CD14-positive monocyte (primary cell): ENCODE data around the gene FERMT2. TPM values are rescaled to one million over a fixed set of nuclear protein-coding genes. Genes with fewer than 3 reads are reported as not detected.

Experiments used
- DNase-seq, 3 donors: peaks; one replicate each; pipeline ENCODE4 v3.0.0-alpha.2; 2011 to 2022
- H2AFZ ChIP-seq: 2 replicates; pipeline ENCODE4 v1.6.0; 2012; ENCODE audit warnings: mild to moderate bottlenecking, low read depth, low read length, inconsistent platforms; ENCODE audit not compliant: insufficient read depth, poor library complexity, severe bottlenecking
- H3K27ac ChIP-seq, 2 donors: 1 replicate in 1 of 2; 2 replicates in 1 of 2; pipeline ENCODE4 v1.5.1; 2012 to 2013; ENCODE audit warnings: low read length in 2 of 2, control low read depth in 1 of 2, inconsistent platforms in 1 of 2, low read depth in 1 of 2, mild to moderate bottlenecking in 1 of 2
- H3K27me3 ChIP-seq, 2 donors: one replicate each; pipeline versions ENCODE4 v1.6.0 to v1.6.1; 2011 to 2013; ENCODE audit warnings: low read length in 2 of 2; ENCODE audit not compliant: control insufficient read depth in 2 of 2, insufficient read depth in 2 of 2
- H3K36me3 ChIP-seq, 2 donors: replicated peaks in 1 of 2; 1 replicate in 1 of 2; 2 replicates in 1 of 2; pipeline versions ENCODE4 v1.5.1 to v1.6.1; 2012 to 2013; ENCODE audit warnings: low read length in 2 of 2, control low read depth in 1 of 2, inconsistent platforms in 1 of 2, mild to moderate bottlenecking in 1 of 2; ENCODE audit not compliant: insufficient read depth in 2 of 2, control insufficient read depth in 1 of 2
- H3K4me1 ChIP-seq, 2 donors: 1 replicate in 1 of 2; 2 replicates in 1 of 2; pipeline versions ENCODE4 v1.5.1 to v1.6.1; 2012 to 2013; ENCODE audit warnings: low read length in 2 of 2, control low read depth in 1 of 2, inconsistent platforms in 1 of 2, mild to moderate bottlenecking in 1 of 2, moderate library complexity in 1 of 2; ENCODE audit not compliant: insufficient read depth in 2 of 2, control insufficient read depth in 1 of 2
- H3K4me2 ChIP-seq: replicated peaks from 2 replicates; pipeline ENCODE3; 2012; ENCODE audit warnings: low read length, moderate library complexity, mild to moderate bottlenecking; ENCODE audit not compliant: poor library complexity, severe bottlenecking; ENCODE audit errors: extremely low read depth
- H3K4me3 ChIP-seq, 3 experiments: fragments of 200-600 bp in 1 of 3; sonication (generic) in 1 of 3; replicated peaks in 1 of 3; 1 replicate in 2 of 3; 2 replicates in 1 of 3; pipeline ENCODE4 v1.5.1; 2011 to 2013; ENCODE audit warnings: low read length in 3 of 3, mild to moderate bottlenecking in 3 of 3, control low read depth in 2 of 3, low read depth in 2 of 3, inconsistent platforms in 1 of 3, moderate library complexity in 1 of 3
- H3K79me2 ChIP-seq: 2 replicates; pipeline ENCODE4 v1.6.0; 2012; ENCODE audit warnings: mild to moderate bottlenecking, control low read depth, inconsistent platforms, low read length, moderate library complexity; ENCODE audit not compliant: insufficient read depth
- H3K9ac ChIP-seq: 2 replicates; pipeline ENCODE4 v1.6.0; 2017; ENCODE audit warnings: low read length, mild to moderate bottlenecking; ENCODE audit not compliant: insufficient read depth, poor library complexity, severe bottlenecking
- H3K9me3 ChIP-seq, 2 donors: replicated peaks in 1 of 2; 1 replicate in 1 of 2; 2 replicates in 1 of 2; pipeline versions ENCODE4 v1.5.1 to v1.6.1; 2012 to 2013; ENCODE audit warnings: low read length in 2 of 2, control low read depth in 1 of 2; ENCODE audit not compliant: control insufficient read depth in 1 of 2, insufficient read depth in 1 of 2
- H4K20me1 ChIP-seq: 2 replicates; pipeline ENCODE4 v1.6.0; 2012; ENCODE audit warnings: mild to moderate bottlenecking, low read length, control low read depth, moderate library complexity; ENCODE audit not compliant: insufficient read depth
- H3K27ac Mint-ChIP-seq, 7 donors: one replicate each; pipeline ENCODE4 v1.8.0; 2020; ENCODE audit warnings: mild to moderate bottlenecking in 7 of 7, mixed read lengths in 7 of 7, moderate library complexity in 6 of 7, inconsistent platforms in 2 of 7
- H3K27me3 Mint-ChIP-seq, 3 donors: one replicate each; pipeline ENCODE4 v1.8.0; 2021 to 2022; ENCODE audit warnings: low read depth in 3 of 3, mild to moderate bottlenecking in 3 of 3, mixed read lengths in 3 of 3, moderate library complexity in 3 of 3, inconsistent platforms in 1 of 3
- H3K36me3 Mint-ChIP-seq, 2 donors: one replicate each; pipeline ENCODE4 v1.8.0; 2020; ENCODE audit warnings: mixed read lengths in 2 of 2, inconsistent platforms in 1 of 2, mild to moderate bottlenecking in 1 of 2
- H3K4me1 Mint-ChIP-seq: one replicate; pipeline ENCODE4 v1.8.0; 2020; ENCODE audit warnings: mild to moderate bottlenecking, mixed read lengths
- H3K4me3 Mint-ChIP-seq, 2 donors: one replicate each; pipeline ENCODE4 v1.8.0; 2020; ENCODE audit warnings: mild to moderate bottlenecking in 2 of 2, mixed read lengths in 2 of 2, moderate library complexity in 1 of 2
- H3K9me3 Mint-ChIP-seq, 7 donors: one replicate each; pipeline ENCODE4 v1.8.0; 2020 to 2022; ENCODE audit warnings: mixed read lengths in 7 of 7, mild to moderate bottlenecking in 6 of 7, moderate library complexity in 6 of 7, inconsistent platforms in 2 of 7
- CTCF ChIP-seq: fragments of 200-600 bp; IDR thresholded peaks from one replicate; pipeline ENCODE4 v1.8.0; 2022; ENCODE audit warnings: antibody characterized with exemption, mild to moderate bottlenecking
- WGBS: methylation state at CpG from one replicate; pipeline ENCODE4 v1.1.5; 2013; ENCODE audit warnings: missing lambda C conversion rate; ENCODE audit not compliant: insufficient coverage; 5-methylcytosine and 5-hydroxymethylcytosine counted together
- intact Hi-C, 2 donors: fragments of 100-400 bp; cut with micrococcal nuclease; formaldehyde crosslinking; loops; one replicate each; pipeline versions ENCODE4 v1.15.0 to v1.15.1; 2023
- polyA plus RNA-seq, 3 donors: library from polyadenylated mRNA; depleted of rRNA in 1 of 3; unstranded in 2 of 3; stranded (reverse) in 1 of 3; fragments of 300-500 nt in 2 of 3; fragments of >200 nt in 1 of 3; fragmentation: Illumina TruSeq in 2 of 3; gene quantifications; 1 replicate in 2 of 3; 2 replicates in 1 of 3; pipeline ENCODE4 v1.2.3, GENCODE V29; 2012 to 2021

Gene FERMT2
- polyA plus RNA-seq, 3 donors, result not detected

- Mint-ChIP-seq H3K4me1 (peaks cover 2% of the 10 kb centered on the region), H3K27ac (no peak overlapping the region), H3K36me3 (no peaks in the 10 kb centered on the region), H3K9me3 (no peaks in the 10 kb centered on the region), H3K27me3 (no peaks in the 10 kb centered on the region), H3K4me3 (no peak overlapping the region)
- intact Hi-C loops, result no loop called here
- H3K27ac ChIP-seq, result no peak overlapping the region
- no peaks in the 10 kb centered on the region for H3K9me3 ChIP-seq
- H2AFZ ChIP-seq, result no peak overlapping the region
- H3K4me3 ChIP-seq, result no peak overlapping the region
- TF ChIP-seq CTCF, result no peak
- no peaks in the 10 kb centered on the region for H3K27me3 ChIP-seq
- no peak for DNase-seq
- no peaks in the 10 kb centered on the region for H3K4me1 ChIP-seq
- no peaks in the 10 kb centered on the region for H3K36me3 ChIP-seq
- H3K4me2 ChIP-seq, result no peak overlapping the region
- no CpG with 5 or more reads among the region's 2 CpGs for WGBS
- no peaks in the 10 kb centered on the region for H3K79me2 ChIP-seq
- no peak overlapping the region for H3K9ac ChIP-seq
- H4K20me1 ChIP-seq, result no peaks in the 10 kb centered on the region
Measured at GRCh38 chr14:52861403-52861802, 89.4 kb downstream of the FERMT2 start.

- WGBS, result no CpG with 5 or more reads among the region's 3 CpGs
- Histone ChIP-seq H3K79me2 (no peaks in the 10 kb centered on the region), H2AFZ (no peak overlapping the region), H3K9me3 (no peaks in the 10 kb centered on the region), H4K20me1 (no peaks in the 10 kb centered on the region), H3K27me3 (no peaks in the 10 kb centered on the region), H3K4me3 (no peak overlapping the region), H3K36me3 (no peaks in the 10 kb centered on the region), H3K4me1 (no peaks in the 10 kb centered on the region), H3K4me2 (no peak overlapping the region), H3K27ac (no peak overlapping the region), H3K9ac (no peak overlapping the region)
- H3K9me3 Mint-ChIP-seq, result no peaks in the 10 kb centered on the region
- DNase-seq, result no peak
- H3K27ac Mint-ChIP-seq, result no peak overlapping the region
- H3K27me3 Mint-ChIP-seq, result no peaks in the 10 kb centered on the region
- no peaks in the 10 kb centered on the region for H3K36me3 Mint-ChIP-seq
- H3K4me3 Mint-ChIP-seq, result no peak overlapping the region
- intact Hi-C loops, result no loop called here
- no peak for TF ChIP-seq CTCF
- H3K4me1 Mint-ChIP-seq, result peaks cover 2% of the 10 kb centered on the region
Measured at GRCh38 chr14:52860910-52861309, 89.9 kb downstream of the FERMT2 start.
